SIG-M5 treated with dmso at 0.1 percent for 504 hours (cell line): Measurements from ENCODE around the gene RTEL1.

Source experiments
- DNase-seq: peaks from one replicate; lab custom pipeline; 2025; ENCODE audit not compliant: unreplicated experiment; lab: John Stamatoyannopoulos, UW

Gene RTEL1

DNA sequence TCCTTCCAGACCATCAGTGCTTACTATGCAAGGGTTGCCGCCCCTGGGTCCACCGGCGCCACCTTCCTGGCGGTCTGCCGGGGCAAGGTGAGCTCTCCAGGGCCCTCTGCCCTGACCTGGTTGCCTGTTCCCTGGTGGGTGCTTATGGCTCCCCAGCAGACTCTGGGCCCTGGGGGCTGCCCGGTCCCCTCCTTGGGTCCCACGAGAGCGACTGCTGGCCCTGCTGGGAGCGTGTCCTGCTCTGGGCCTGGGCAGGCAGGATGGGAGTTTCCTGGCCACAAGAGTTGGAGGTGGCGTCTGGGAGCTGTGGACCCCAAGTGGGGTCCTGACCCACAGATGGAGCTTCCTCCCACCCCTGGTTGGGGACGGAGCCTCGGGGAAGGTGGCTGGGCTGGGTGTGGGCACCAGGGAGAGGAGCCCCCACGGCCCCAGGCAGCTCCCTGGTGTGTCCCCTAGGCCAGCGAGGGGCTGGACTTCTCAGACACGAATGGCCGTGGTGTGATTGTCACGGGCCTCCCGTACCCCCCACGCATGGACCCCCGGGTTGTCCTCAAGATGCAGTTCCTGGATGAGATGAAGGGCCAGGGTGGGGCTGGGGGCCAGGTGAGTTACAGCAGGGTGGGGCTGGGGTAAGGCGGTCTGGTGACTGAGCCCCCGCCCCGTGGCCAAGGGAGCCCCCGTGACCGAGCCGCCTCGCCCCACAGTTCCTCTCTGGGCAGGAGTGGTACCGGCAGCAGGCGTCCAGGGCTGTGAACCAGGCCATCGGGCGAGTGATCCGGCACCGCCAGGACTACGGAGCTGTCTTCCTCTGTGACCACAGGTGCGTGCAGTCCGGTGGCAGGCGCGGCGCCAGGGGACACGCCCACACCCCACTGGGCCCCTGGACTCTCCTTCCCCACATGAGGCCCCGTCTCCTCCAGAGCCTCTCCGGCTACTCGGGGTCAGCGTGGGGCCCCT lies 31.2 kb downstream of the RTEL1 start:
- no peak for DNase-seq

- no peak for DNase-seq
Observed at GRCh38 chr20:63690003-63690897, 32.1 kb downstream of the RTEL1 start.

GRCh38 chr20:63690898-63691710 lies 33.0 kb downstream of the RTEL1 start:
- DNase-seq: no peak

- DNase-seq: no peak
Observed at GRCh38 chr20:63691711-63692435, 33.8 kb downstream of the RTEL1 start.

DNA sequence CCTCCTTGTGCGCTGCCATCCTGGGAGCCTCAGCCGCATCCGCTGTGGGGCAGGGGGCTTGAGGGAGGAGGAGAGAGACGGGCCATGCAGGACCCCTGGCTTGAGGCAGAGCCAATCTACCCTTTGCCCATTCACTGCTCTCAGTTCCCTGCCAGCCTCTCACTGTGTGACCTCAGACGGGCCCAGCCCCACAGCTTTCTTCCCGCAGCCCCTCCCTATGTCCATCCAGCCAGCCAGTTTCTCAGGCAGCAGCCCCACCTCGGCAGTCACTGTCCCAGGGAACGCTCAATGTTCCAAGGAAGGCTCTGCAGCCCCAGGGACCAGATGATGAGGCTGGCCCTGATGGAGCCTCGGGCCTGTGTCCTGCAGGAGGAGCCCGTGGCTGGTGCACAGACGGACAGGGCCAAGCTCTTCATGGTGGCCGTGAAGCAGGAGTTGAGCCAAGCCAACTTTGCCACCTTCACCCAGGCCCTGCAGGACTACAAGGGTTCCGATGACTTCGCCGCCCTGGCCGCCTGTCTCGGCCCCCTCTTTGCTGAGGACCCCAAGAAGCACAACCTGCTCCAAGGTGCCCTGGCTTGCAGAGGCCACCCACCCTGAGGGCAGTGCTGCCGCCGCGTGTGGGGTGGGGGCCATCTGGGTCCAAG lies 34.4 kb downstream of the RTEL1 start:
- no peak for DNase-seq

GRCh38 chr20:63693083-63693732 lies 35.1 kb downstream of the RTEL1 start:
- no peak for DNase-seq

DNA sequence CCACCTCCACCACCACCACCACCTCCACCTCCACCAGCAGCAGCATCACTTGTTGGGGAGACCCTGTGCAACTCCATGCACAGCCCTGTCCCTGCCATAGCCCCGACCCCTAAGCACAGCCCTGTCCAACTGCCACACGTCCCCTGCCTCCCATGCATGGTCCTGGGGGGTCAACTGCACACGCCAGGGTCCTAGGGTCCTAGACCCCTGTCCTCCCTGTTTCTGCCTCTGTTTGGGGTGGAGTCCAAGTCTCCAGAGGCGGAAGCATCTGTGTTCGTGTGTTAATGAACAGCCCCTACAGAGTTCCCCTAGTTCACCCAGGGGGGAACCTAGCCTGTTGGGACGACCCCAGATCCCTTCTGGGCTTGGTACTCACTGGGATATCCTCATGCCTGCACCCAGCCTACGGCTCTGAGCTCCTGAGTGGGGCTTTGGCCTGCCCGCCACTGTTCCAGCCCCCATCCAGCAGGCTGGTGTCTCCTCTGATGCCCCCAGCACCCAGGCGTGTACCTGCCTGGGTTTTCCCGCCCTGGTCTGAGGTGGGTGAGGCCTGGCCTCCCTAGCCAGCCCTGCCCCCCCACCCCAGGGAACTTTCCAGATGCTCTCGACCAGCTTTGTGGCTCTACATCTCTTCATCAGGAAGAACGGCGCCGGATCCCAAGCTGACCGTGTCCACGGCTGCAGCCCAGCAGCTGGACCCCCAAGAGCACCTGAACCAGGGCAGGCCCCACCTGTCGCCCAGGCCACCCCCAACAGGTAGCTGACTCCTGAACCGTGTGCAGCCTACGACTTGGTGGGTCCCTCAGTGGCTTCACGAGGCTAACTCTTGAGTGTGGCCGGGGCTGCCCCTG lies 35.8 kb downstream of the RTEL1 start:
- DNase-seq: no peak

DNA sequence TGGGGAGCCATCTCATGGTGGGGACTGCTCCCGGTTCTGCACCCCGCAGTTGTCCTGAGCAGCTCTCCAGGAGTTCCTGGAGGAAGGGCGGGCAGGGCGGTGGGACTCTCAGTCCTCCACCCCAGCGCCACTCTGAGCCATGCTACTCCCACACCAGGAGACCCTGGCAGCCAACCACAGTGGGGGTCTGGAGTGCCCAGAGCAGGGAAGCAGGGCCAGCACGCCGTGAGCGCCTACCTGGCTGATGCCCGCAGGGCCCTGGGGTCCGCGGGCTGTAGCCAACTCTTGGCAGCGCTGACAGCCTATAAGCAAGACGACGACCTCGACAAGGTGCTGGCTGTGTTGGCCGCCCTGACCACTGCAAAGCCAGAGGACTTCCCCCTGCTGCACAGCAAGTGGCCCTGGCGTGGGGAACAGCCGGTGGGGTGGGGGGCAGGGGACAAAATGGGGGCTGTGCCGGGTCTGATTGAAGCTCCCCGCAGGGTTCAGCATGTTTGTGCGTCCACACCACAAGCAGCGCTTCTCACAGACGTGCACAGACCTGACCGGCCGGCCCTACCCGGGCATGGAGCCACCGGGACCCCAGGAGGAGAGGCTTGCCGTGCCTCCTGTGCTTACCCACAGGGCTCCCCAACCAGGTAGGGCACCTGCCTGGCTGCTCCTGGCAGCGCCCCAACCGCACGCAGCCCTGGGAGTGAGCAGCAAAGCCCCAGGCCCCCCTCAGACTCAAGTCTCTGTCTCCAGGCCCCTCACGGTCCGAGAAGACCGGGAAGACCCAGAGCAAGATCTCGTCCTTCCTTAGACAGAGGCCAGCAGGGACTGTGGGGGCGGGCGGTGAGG lies 36.7 kb downstream of the RTEL1 start:
- DNase-seq: no peak

GRCh38 chr20:63695424-63696305 lies 37.6 kb downstream of the RTEL1 start:
- DNase-seq: no peak

DNA sequence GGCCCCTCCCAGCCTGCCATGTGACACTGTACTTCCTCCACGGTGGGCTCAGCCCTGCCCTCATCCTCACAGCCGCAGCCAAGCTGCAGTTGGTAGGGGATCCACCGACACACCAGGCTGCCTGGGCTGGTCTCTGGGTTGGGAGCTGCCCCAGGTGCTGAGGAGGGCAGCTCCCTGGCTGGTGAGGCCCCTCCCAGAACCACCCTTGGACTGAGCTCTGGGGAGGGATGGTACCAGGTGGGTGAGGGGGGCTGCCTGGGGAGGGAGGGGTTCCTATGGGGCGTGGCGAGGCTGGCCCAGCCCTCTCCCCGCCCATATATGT lies 38.2 kb downstream of the RTEL1 start:
- DNase-seq: no peak

- DNase-seq: no peak
Observed at GRCh38 chr20:63696628-63697356, 38.7 kb downstream of the RTEL1 start, which contains the start of gene TNFRSF6B. Gene TNFRSF6B, plus strand, starts transcription at chr20:63696652. Its CDS starts 116 bp downstream, at chr20:63696768.

DNA sequence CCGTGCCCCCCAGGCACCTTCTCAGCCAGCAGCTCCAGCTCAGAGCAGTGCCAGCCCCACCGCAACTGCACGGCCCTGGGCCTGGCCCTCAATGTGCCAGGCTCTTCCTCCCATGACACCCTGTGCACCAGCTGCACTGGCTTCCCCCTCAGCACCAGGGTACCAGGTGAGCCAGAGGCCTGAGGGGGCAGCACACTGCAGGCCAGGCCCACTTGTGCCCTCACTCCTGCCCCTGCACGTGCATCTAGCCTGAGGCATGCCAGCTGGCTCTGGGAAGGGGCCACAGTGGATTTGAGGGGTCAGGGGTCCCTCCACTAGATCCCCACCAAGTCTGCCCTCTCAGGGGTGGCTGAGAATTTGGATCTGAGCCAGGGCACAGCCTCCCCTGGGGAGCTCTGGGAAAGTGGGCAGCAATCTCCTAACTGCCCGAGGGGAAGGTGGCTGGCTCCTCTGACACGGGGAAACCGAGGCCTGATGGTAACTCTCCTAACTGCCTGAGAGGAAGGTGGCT lies 39.3 kb downstream of the RTEL1 start:
- no peak for DNase-seq

- DNase-seq: no peak
Observed at GRCh38 chr20:63697868-63698545, 39.9 kb downstream of the RTEL1 start.

GRCh38 chr20:63698739-63699465 lies 40.8 kb downstream of the RTEL1 start:
- no peak for DNase-seq
